GM06990 (cell line): ENCODE measurements around the gene PRXL2C.
"Not testable (repeated sequence)": the region's sequence is repeated elsewhere in the genome, so short reads cannot be mapped to it uniquely, and the experiment has no call there.

Experiments
- DNase-seq: peaks from one replicate; pipeline ENCODE4 v3.0.0-alpha.2; 2011; ENCODE audit not compliant: insufficient read length; ENCODE audit errors: extremely low read depth
- H3K27me3 ChIP-seq: replicated peaks from 2 replicates; pipeline ENCODE4 v1.6.0; 2011; ENCODE audit warnings: low read length; ENCODE audit not compliant: control insufficient read depth, insufficient read depth
- H3K36me3 ChIP-seq: 2 replicates; pipeline ENCODE4 v1.5.1; 2011; ENCODE audit warnings: low read length; ENCODE audit not compliant: control insufficient read depth, insufficient read depth
- H3K4me3 ChIP-seq: replicated peaks from 2 replicates; pipeline ENCODE4 v1.5.1; 2011; ENCODE audit warnings: low read depth, mild to moderate bottlenecking, control low read depth, low read length
- CTCF ChIP-seq: IDR thresholded peaks from 2 replicates; pipeline ENCODE4 v1.5.1; 2011; ENCODE audit warnings: low read length, control low read depth, mild to moderate bottlenecking, inconsistent platforms; ENCODE audit not compliant: insufficient read depth, poor library complexity, severe bottlenecking

Gene PRXL2C

GRCh38 chr9:96641514-96641913, 13.6 kb downstream of the PRXL2C start:
- Histone ChIP-seq H3K36me3 (no peaks in the 10 kb centered on the region), H3K27me3 (no peaks in the 10 kb centered on the region), H3K4me3 (no peak overlapping the region)
- DNase-seq, result no peak
- TF ChIP-seq CTCF, result no peak

GRCh38 chr9:96638606-96639364, 16.3 kb downstream of the PRXL2C start:
- DNase-seq, result no peak
- H3K27me3 ChIP-seq, result no peaks in the 10 kb centered on the region

GRCh38 chr9:96636368-96636767, 18.7 kb downstream of the PRXL2C start:
- Histone ChIP-seq H3K4me3 (no peak overlapping the region), H3K36me3 (no peaks in the 10 kb centered on the region), H3K27me3 (no peaks in the 10 kb centered on the region)
- no peak for DNase-seq
- TF ChIP-seq CTCF, result no peak

More at GRCh38 chr9:96638606-96639364, 16.3 kb downstream of the PRXL2C start:
- H3K36me3 ChIP-seq, result no peaks in the 10 kb centered on the region
- TF ChIP-seq CTCF, result no peak
- no peak overlapping the region for H3K4me3 ChIP-seq

GRCh38 chr9:96633579-96633978, 21.5 kb downstream of the PRXL2C start:
- H3K27me3 ChIP-seq, H3K36me3 ChIP-seq, H3K4me3 ChIP-seq, DNase-seq: not testable (repeated sequence)

- no peaks in the 10 kb centered on the region for H3K36me3 ChIP-seq
- no peaks in the 10 kb centered on the region; the same call in 1 of the 2 replicates for H3K27me3 ChIP-seq
- no peak overlapping the region for H3K4me3 ChIP-seq
- TF ChIP-seq CTCF, result no peak
- DNase-seq, result no peak
Observed at GRCh38 chr9:96626912-96627311, 28.2 kb downstream of the PRXL2C start.

GRCh38 chr9:96621618-96622017, 33.5 kb downstream of the PRXL2C start:
- Histone ChIP-seq H3K4me3 (no peak overlapping the region), H3K36me3 (no peaks in the 10 kb centered on the region), H3K27me3 (no peaks in the 10 kb centered on the region; the same call in none of the 2 replicates)
- TF ChIP-seq CTCF, result no peak
- DNase-seq, result no peak
